GM19351 (cell line): ENCODE data around the gene KCNF1.

Experiments
- ATAC-seq: cut with Tn5 transposase; IDR thresholded peaks from one replicate; pipeline ENCODE4 v1.9.1; 2021; ENCODE audit warnings: mild to moderate bottlenecking, moderate library complexity; ENCODE audit not compliant: unreplicated experiment

Gene KCNF1

GRCh38 chr2:10918661-10919409, 7.1 kb downstream of the KCNF1 start:
- ATAC-seq, result no peak

- no peak for ATAC-seq
Measured at GRCh38 chr2:10919410-10919770, 7.7 kb downstream of the KCNF1 start.

- no peak for ATAC-seq
Measured at GRCh38 chr2:10919771-10920621, 8.3 kb downstream of the KCNF1 start.

GRCh38 chr2:10920764-10921388, 9.1 kb downstream of the KCNF1 start:
- ATAC-seq, result no peak

GRCh38 chr2:10921525-10921924, 9.8 kb downstream of the KCNF1 start:
- ATAC-seq, result no peak

GRCh38 chr2:10922307-10923007, 10.7 kb downstream of the KCNF1 start:
- ATAC-seq, result no peak

- no peak for ATAC-seq
Measured at GRCh38 chr2:10923008-10923375, 11.3 kb downstream of the KCNF1 start.

- no peak for ATAC-seq
Measured at GRCh38 chr2:10923965-10924364, 12.2 kb downstream of the KCNF1 start.

- ATAC-seq, result no peak
Measured at GRCh38 chr2:10924441-10924840, 12.7 kb downstream of the KCNF1 start.

GRCh38 chr2:10924859-10925258, 13.1 kb downstream of the KCNF1 start:
- ATAC-seq, result no peak

- ATAC-seq, result no peak
Measured at GRCh38 chr2:10926191-10926820, 14.6 kb downstream of the KCNF1 start.

GRCh38 chr2:10930721-10931516, 19.2 kb downstream of the KCNF1 start:
- no peak for ATAC-seq

- no peak for ATAC-seq
Measured at GRCh38 chr2:10931710-10932255, 20.0 kb downstream of the KCNF1 start.

- no peak for ATAC-seq
Measured at GRCh38 chr2:10932345-10933151, 20.8 kb downstream of the KCNF1 start.

GRCh38 chr2:10933700-10934225, 22.0 kb downstream of the KCNF1 start:
- ATAC-seq, result no peak

GRCh38 chr2:10934308-10934978, 22.7 kb downstream of the KCNF1 start:
- no peak for ATAC-seq

- ATAC-seq, result no peak
Measured at GRCh38 chr2:10934979-10935350, 23.2 kb downstream of the KCNF1 start.

- no peak for ATAC-seq
Measured at GRCh38 chr2:10935366-10935918, 23.7 kb downstream of the KCNF1 start.
